AG09319 (cell line): ENCODE results near the gene MRPL20.
"Not testable (repeated sequence)": the region's sequence is repeated elsewhere in the genome, so short reads cannot be mapped to it uniquely, and the experiment has no call there.

ENCODE experiments used
- DNase-seq: peaks from one replicate; pipeline ENCODE4 v3.0.0-alpha.2; 2010; ENCODE audit warnings: low read depth; ENCODE audit errors: extremely low read depth
- TF ChIP-seq, protein P1 (sequence below): IDR thresholded peaks from 2 replicates; pipeline ENCODE4 v1.5.1; 2011; ENCODE audit warnings: low read depth, mild to moderate bottlenecking, inconsistent platforms, low read length, moderate library complexity

The MRPL20 gene

DNA sequence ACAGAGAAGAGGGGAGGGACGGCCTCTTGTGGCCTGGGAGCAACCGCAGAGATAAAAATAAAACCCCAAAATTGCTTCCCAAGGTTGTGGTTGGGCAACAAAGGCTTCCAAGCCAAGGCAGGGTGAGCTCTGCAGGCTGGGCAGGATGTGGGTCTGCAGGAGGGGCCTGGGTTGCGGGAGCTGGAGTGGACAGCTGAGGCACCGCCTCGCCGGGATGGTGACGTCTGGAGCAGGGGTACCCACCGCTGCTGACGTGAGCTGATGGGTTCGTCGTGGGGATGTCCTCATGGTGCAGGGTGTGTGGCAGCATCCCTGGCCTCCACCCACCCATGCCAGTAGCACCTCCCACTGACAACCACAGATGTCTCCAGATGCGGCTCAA is 35.7 kb downstream of the MRPL20 start:
- TF ChIP-seq, protein P1, sequence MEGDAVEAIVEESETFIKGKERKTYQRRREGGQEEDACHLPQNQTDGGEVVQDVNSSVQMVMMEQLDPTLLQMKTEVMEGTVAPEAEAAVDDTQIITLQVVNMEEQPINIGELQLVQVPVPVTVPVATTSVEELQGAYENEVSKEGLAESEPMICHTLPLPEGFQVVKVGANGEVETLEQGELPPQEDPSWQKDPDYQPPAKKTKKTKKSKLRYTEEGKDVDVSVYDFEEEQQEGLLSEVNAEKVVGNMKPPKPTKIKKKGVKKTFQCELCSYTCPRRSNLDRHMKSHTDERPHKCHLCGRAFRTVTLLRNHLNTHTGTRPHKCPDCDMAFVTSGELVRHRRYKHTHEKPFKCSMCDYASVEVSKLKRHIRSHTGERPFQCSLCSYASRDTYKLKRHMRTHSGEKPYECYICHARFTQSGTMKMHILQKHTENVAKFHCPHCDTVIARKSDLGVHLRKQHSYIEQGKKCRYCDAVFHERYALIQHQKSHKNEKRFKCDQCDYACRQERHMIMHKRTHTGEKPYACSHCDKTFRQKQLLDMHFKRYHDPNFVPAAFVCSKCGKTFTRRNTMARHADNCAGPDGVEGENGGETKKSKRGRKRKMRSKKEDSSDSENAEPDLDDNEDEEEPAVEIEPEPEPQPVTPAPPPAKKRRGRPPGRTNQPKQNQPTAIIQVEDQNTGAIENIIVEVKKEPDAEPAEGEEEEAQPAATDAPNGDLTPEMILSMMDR: no peak
- no peak for DNase-seq

DNA sequence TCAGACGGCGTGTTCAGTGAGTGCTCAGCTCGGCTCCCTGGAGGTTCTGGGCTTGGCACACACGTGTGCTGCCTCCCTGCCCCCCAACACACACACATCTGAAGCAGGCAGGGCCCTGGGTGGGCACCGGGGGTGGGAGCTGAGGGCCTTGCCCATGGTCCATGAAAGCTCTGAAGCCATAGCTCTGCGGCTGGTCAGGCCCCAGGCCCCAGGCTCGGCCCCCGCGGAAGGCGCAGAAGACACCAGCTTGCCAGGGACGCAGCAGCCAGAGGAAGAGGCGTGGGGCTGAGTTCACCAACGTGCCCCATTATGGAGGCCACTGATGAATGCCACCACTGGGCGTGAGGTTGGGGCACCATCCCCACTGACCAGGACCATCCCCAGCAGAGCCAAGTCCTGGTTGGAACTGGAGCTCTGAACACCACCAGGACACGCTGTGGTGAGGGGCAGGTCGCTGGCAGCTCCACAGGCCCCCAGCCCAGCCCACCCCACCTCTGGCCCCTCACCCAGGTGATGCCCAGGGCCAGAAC is 36.3 kb downstream of the MRPL20 start:
- no peak for DNase-seq
- TF ChIP-seq, protein P1: no peak

DNA sequence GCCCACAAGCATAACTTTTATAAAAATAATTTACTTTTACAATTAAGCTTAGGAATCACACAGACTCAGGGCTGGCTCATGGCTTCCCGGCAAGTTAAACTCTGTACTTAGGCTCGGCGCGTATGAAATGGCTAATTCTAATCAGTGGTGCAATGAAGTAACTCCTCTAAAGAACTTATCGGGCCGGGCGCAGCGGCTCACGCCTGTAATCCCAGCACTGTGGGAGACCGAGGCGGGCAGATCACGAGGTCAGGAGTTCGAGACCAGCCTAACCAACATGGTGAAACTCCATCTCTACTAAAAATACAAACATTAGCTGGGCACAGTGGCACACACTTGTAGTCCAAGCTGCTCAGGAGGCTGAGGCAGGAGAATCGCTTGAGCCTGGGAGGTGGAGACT is 37.0 kb downstream of the MRPL20 start:
- DNase-seq: not testable (repeated sequence)

DNA sequence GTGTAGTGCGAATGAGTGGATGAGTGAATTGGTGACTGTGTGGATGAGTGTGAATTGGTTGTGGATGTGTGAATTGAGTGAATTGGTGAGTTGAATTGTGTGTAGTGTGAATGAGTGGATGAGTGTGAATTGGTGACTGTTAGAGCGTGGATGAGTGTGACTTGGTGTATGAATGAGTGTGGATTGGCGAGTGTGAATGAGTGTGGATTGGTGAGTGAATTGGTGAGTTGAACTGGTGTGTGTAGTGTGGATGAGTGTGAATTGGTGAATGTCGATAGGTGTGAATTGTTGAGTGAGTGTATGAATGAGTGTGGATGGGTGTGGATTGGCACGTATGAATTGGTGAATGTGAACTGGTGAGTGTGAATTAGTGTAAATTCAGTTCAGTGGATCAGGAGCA is 39.8 kb downstream of the MRPL20 start:
- no peak for DNase-seq
- TF ChIP-seq, protein P1: no peak

DNA sequence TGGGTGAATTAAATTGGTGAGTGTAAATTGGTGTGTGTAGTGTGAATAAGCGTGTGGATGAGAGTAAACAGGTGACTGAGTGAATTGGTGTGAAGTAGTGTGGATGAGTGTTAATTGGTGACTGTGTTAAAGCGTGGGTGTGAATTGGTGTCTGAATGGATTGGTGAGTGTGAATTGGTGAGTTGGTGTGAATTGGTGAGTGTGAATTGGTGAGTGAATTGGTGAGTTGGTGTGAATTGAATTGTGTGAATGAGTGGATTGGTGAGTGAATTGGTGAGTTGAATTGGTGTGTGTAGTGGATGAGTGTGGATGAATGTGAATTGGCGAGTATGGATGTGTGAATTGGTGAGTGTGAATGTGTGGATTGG is 40.4 kb downstream of the MRPL20 start:
- DNase-seq: no peak
- TF ChIP-seq, protein P1: no peak

DNA sequence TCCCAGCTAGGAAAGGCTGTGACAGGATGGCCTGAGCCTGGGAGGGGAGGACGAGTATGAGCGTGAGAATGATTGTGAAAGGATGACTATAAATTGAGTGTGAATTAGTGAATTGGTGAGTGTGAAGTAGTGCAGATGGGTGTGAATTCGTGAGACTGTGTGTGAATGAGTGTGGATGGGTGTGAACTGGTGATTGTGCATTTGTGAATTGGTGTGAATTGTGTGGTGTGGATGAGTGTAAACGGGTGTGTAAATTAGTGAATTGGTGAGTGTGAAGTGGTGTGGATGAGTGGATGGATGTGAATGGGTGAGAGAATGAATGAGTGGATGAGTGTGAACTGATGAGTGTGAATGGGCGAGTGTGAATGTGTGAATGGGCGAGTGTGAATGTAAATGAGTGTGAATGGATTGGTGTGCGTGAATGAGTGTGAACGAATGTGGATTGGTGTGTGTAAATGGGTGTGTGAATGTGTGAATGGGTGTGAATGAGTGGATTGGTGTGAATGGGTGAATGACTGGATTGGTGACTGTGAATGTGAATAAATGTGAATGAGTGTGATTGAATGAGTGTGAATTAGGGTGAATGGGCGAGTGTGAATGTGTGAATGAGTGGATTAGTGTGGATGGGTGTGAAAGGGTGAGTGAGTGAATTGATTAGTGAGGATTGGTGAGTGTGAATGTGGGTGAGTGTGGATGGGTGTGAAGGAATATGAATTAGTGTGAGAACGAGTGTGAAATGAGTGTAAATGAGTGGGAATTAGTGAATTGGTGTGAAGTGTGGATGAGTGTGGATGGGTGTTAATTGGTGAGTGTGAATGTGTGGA is 41.0 kb downstream of the MRPL20 start:
- no peak for DNase-seq

DNA sequence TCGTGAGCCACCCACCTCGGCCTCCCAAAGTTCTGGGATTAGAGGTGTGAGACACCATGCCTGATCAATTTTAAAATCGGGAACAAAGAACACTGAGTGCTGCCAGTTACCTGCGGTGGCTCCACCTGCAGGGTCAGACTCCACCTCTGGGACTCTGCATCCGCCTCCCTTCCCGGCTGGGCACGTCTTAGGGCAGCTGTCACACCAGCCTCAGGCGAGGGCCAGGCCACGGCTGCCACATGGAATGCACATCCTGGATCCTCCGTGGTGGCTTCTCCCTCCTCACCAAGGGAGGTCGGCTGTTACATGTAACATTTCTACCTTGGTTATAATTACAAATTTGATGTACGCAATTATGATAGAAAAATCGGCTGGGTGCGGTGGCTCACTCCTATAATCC is 42.8 kb downstream of the MRPL20 start:
- TF ChIP-seq, protein P1: no peak
- no peak for DNase-seq

More for the DNA sequence above, 41.0 kb downstream of the MRPL20 start:
- TF ChIP-seq, protein P1: no peak

DNA sequence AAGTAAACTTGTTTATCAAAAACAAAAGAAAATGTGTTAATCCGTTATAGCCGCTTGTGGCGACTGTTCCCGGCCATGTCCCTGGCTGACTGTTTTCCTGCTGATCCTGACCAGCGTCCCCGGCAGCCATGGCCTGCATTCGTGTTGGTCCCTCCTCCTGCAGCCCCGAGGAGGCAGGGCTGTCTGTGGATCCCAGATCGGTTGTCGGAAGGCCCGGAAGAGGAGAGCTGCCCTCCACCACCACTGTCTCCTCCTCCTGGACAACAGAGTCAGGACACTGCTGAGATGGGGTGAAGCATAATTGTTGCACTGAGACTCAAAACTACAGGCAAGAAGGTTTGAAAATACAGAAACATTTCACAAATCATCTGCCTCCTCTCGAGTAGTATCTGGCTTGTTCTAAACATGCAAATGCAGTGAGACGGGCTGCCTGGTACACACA is 45.1 kb downstream of the MRPL20 start:
- TF ChIP-seq, protein P1: peak; percentile 47
- peak; percentile 67 for DNase-seq
